HG02870 (cell line): Measurements from ENCODE around the gene DHRS11.

Experiments used
- ATAC-seq: cut with Tn5 transposase; IDR thresholded peaks from one replicate; pipeline ENCODE4 v1.9.1; 2021; ENCODE audit warnings: mild to moderate bottlenecking, moderate library complexity; ENCODE audit not compliant: unreplicated experiment

The DHRS11 gene

DNA sequence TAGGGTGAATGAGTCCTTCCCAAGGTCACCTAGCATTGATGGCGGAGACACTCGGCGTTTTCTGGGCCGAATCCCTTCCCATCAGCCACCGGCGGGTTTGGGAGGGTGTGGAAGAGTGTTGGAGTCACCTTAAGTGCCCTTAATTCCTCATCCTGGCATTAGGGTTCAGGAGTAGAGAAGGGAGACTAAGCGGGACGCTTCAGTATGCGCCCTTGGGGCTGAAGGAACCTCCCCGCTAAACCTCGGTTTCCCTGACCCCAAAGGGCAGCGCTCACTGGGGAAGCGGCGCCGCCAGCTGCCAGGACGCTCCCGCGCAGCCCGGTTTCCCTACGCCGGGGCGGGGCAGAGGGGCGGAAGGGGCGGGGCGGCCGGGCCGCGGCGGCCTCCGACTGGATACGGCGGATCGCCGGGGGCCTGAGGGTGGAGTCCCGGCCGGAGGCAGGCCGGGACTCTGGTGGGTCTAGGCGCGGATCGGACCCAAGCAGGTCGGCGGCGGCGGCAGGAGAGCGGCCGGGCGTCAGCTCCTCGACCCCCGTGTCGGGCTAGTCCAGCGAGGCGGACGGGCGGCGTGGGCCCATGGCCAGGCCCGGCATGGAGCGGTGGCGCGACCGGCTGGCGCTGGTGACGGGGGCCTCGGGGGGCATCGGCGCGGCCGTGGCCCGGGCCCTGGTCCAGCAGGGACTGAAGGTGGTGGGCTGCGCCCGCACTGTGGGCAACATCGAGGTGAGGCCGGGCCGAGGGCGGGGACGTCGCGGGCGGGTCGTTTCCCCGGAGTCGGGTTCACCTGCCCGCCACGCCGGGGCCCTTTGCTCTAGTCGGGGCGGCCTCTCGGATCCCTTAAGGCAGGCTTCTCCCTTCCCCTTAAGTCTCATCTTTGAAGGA is at the start of gene DHRS11:
Gene DHRS11 (plus strand): TSS at position 446 of the 882 bp plus-strand sequence. CDS start 131 bp downstream, at position 577.
- peak; percentile 75 for ATAC-seq

GRCh38 chr17:36542755-36543154 is 48.9 kb upstream of the DHRS11 start:
- no peak for ATAC-seq

- ATAC-seq: no peak
Measured at GRCh38 chr17:36544044-36544306, 47.7 kb upstream of the DHRS11 start.

DNA sequence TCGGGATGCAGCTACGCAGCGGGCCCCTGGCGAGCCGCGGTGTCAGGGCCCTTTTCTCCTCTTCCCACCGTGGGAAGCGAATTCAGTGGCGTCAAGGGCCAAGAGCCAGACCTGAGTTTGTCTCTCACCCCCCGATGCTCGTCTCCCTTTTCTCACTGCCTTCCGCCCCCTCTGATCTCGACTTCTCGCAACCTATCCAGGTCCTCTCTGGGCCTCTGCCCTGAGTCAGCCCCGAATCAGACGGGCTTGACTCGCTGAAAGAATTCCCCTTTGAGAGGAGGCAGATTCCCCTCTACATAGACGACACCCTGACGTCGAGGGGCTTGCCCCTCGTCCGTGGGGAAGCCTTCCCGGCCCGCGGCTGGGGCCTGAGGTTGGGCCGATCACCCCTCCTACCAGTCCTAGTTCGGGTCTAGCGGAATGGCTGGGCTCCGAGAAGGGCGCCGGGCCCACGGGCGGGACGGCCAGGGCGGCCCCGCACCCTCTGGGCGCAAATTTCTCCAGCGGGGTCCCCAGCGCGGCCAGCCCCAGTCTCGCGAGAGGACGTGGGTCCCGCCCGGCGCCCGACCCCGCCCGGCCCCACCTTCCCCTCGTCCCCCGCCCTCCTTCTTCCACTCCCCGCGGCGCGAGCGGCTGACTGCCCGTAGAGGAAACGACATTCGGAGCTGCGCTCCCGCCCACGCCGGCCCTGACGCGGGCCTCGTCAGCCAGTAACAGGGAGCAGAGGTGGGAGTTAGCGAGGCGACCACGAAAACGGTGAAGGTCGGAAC is 47.2 kb upstream of the DHRS11 start, which contains the start of gene GGNBP2:
Gene GGNBP2 (plus strand): TSS at position 613 of the 770 bp plus-strand sequence. CDS start 806 bp downstream, outside the sequence.
- ATAC-seq: peak; percentile 52

DNA sequence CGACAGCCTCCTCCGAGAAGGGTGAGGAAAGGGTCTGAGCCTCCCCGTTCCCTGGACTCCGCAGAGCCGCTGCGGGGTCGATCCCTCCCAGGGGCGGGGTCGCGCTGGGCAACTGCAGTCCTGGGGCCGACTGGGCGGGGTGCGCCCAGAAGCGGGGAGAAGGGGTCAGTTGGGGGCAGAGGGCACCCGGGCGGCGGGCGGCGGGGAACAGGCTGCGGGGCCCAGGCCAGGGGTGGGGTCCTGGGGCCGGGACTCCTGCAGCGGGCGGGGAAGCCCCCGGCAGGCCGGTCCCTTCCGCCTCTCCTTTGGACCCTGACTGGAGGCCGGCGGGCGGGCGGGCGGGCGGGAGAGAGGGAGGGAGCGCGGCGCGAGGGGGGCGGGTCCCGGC is 46.6 kb upstream of the DHRS11 start:
- peak; percentile 21 for ATAC-seq

DNA sequence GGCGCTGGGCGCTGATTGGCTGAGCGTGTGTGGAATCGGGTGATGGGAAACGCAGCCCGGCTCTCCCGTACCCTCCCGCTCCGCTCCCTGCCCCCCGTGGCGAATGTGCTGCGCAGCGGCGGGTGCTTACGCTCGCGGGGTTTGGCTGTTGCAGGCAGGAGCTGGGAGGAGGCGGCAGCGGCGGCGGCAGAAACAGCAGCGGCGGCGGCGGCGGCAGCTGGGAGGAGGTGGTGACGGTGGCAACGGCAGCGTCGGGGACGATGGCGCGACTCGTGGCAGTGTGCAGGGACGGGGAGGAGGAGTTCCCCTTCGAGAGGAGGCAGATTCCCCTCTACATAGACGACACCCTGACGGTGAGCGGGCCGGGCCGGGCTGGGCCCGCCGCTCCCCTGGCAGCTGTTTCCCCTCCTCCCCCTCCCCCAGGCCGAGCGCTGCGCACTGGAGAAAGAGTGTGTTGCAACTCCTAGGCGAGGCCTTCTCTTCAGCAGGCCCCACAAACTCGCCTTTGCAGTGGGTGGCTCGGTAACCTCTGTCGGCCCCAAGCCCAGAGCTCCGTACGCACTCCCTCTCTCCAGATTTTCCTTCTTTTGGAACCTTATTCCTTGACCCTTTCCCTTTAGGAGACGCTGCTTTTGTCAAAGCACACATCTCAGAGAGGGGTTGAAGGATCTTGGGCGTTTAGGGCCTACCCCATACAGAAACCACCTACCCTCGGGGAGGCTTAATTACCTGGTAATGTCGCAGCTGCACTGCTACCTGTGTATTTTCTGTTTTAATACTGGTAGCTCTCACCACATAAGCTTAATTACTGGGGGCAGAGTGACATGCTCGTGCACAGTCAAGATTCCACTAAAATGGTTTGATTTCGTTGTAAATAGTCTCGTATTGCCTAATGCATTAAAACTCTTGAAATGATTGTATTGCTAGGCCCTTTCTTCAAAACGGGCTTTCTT is 45.9 kb upstream of the DHRS11 start:
- ATAC-seq: peak; percentile 76

DNA sequence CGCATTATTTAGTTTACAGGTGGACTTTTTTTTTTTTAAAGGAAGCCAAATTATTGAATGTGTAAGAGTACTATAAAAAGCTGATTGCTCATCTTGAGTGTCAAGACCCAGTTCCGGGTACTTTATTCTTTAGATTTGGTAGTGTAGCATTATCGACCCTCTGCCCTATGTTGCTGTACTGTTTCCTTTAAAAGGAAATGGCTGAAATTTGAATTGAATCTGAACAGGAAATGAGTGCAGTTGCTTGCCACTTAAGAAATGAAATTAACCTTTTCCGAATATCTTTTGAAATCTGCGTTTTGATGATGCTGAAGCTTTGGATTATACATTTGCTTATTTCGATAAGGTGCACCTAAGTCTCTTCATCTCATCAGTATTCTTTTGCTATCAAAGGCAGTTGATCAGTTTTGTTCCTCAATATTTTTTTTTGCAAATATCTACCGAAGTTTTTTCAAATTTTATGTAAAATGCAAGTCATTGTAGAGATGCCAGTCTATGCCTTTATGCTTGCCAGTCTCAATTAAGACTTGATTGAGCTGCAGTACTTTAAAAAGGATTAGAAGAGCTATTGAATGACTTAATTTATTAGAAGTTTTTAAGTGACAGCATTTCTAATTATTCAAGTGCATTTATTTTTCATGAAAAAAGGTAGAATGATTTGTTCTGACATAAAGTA is 45.1 kb upstream of the DHRS11 start:
- no peak for ATAC-seq

GRCh38 chr17:36547776-36548175 is 43.9 kb upstream of the DHRS11 start:
- no peak for ATAC-seq

- ATAC-seq: no peak
Measured at GRCh38 chr17:36550491-36551417, 40.9 kb upstream of the DHRS11 start.

DNA sequence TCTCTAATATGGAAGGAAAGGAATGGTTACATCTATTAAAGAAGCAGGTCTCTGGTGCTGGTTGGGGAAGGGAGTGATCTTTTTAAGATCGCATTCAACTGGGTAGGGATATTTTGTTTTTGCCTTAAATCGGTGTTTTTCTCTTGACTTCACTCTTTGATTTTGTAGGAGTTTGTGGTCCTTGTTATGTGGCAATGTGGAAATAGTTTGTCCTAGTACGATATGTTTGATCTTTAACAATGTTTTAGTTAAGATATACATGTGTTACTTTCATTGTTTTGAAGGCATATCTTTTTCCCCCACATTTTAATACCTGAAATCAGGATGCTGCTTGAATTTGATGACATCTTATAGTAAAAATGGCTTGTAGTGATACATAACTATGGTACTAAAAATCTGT is 38.2 kb upstream of the DHRS11 start:
- no peak for ATAC-seq

GRCh38 chr17:36566081-36566480 is 25.6 kb upstream of the DHRS11 start:
- ATAC-seq: no peak

GRCh38 chr17:36575028-36575427 is 16.7 kb upstream of the DHRS11 start:
- ATAC-seq: no peak

DNA sequence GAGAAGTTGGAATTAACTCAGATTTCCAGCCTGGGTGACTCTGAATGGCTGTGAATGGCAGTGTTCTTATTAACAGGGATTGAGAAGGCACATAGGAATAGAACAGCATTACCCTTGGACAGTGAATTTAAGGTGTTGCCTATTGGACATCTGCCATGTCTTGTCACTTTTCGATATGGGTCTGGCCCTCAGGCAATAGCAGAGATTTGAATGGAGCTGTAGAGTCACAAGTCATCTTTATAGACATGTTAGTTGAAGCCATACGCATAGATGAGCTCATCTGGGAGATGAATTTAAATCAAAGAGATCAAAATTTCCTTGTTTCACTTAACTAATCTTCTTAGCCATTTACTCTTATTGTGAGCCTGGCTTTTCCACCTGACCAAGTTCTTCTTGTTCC is 14.9 kb upstream of the DHRS11 start:
- ATAC-seq: no peak

DNA sequence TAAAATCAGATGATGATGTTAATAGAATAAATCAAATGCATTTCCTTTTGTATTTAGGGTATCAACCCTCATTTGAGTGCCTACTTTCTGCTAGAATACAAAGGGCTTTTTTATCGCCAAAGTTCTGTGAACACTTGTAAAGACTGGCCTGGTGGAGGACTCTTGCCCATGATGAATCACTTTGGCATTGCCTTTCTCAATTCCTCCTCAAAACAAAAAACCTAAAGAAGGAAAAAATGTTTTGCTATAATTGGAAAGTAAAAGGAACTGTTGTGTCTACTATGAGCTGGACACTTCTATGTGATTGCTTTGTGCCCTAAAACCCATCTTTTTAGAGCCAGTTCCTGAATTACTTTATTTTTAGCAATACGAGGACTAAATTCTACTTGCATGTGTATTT is 13.0 kb upstream of the DHRS11 start:
- no peak for ATAC-seq

DNA sequence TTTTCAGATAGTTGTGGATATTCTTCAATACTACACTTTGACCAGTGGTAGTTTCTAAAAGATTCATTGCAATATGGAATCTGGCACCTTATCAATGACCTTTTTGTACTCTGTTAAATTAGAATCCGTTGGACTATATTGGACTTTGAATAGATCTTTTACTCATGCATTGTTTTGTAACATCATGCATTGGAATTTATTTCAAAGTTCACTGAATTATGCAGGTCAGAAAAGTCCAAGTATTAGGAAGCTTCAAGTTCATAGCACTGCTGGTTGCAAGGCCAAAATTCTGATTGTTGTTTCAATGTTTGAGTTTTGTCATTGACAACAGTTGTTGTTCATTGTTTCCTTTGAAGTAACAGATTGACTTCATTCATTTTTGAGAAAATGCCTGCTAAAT is 7.9 kb upstream of the DHRS11 start:
- ATAC-seq: no peak

DNA sequence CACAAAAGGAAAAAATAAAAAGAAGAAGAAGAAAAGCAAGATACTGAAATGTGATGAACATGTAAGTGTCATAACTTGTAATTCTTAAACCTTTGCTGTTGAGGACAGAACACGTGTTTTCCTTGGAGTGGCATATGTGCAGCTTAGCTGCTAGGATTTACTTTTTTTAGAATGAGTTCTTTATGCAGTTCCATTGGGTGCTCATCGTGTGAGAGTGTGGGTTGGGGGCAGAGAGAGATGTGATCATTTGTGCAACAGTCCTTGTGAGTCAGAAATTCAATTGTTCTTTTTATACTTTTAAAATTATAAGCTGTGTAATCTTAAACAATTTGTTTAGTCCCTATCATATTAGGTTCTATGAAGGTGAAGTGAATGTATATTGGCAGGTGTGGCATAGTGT is 5.5 kb upstream of the DHRS11 start:
- ATAC-seq: no peak

DNA sequence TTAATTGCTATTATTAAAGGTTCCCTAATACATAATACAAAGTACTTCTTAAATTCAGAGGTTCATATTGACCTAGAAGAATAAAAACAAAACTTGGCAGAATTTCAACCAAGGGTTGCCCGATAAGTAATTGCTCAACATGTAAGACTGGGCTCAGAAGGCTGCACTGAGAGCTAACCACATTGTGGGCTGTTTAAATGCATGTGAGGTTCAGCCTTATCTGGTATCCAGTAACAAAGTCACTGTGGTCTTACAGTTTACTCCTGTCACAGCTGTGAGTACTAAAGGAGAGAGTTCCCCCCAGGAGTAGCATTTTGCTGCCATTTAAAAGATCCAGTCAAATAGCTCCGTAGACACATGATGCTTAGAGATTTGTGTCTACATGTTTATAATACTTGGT is 1.6 kb upstream of the DHRS11 start:
- ATAC-seq: no peak

GRCh38 chr17:36592316-36592715 is 637 bp downstream of the DHRS11 start:
- no peak for ATAC-seq

DNA sequence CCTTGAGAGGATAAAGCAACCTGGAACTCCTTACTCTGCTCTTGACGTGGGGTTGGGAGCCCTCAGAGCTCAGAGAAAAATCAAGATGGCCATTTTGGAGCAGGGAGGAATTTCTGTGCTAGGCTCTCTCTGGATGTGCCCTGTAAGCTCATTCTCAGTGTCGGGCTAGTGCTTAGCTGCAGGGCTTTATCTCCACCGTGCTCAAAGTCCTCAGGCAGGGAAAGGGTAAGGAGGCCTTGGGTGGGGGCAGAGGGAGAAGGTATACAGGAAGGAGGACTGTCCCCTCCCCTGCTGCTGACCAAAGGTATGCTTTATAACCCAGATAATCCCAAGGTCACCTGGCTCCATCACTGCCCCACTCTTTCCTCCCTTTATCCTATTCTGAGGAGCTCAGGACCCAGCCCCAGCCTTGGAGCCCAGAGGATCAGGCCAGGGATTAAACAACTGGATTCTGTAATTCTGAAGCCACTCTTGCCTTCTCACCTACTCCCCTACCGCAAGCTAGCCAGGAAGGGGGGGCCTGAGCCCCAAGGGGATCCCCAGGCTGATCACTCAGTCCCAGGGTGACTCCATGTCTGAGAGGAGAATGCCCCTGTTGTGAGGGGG is 1.1 kb downstream of the DHRS11 start:
- ATAC-seq: no peak
